Heart right ventricle (tissue), 16 donors: Measurements from ENCODE around the gene NAIP. TPM values are rescaled to one million over a fixed set of nuclear protein-coding genes. Genes with fewer than 3 reads are reported as not detected.
A peak's percentile ranks its signal among the peaks of the same experiment; 100 is the strongest.
"Not testable (repeated sequence)": the region's sequence is repeated elsewhere in the genome, so short reads cannot be mapped to it uniquely, and the experiment has no call there.

Experiments used
- ATAC-seq, 8 donors: fragments of 200-7000 bp; cut with Tn5 transposase; one replicate each; pipeline ENCODE4 v1.9.1; 2020; ENCODE audit warnings: mild to moderate bottlenecking in 8 of 8, moderate library complexity in 8 of 8, moderate number of reproducible peaks in 1 of 8
- DNase-seq, 2 donors: peaks; one replicate each; pipeline ENCODE4 v3.0.0-alpha.2; 2020
- H3K27ac ChIP-seq, 10 donors: fragments of 200-600 bp; sonication (generic) in 2 of 10; one replicate each; pipeline versions ENCODE4 v1.5.0 to v1.8.0; 2020 to 2022; ENCODE audit warnings: mild to moderate bottlenecking in 3 of 10
- H3K27me3 ChIP-seq, 7 donors: fragments of 200-600 bp; one replicate each; pipeline ENCODE4 v1.8.0; 2021 to 2022; ENCODE audit warnings: mild to moderate bottlenecking in 2 of 7
- H3K36me3 ChIP-seq, 9 donors: fragments of 200-600 bp; sonication (generic) in 1 of 9; one replicate each; pipeline versions ENCODE4 v1.5.0 to v1.8.0; 2020 to 2022; ENCODE audit warnings: mild to moderate bottlenecking in 2 of 9
- H3K4me1 ChIP-seq, 9 donors: fragments of 200-600 bp; sonication (generic) in 1 of 9; one replicate each; pipeline versions ENCODE4 v1.5.0 to v1.8.0; 2020 to 2022; ENCODE audit warnings: mild to moderate bottlenecking in 4 of 9
- H3K4me3 ChIP-seq, 10 donors: fragments of 200-600 bp; sonication (generic) in 2 of 10; one replicate each; pipeline versions ENCODE4 v1.5.0 to v1.8.0; 2020 to 2022; ENCODE audit warnings: mild to moderate bottlenecking in 7 of 10, moderate library complexity in 2 of 10
- H3K9me3 ChIP-seq, 11 donors: fragments of 200-600 bp in 10 of 11; sonication (generic) in 2 of 11; one replicate each; pipeline versions ENCODE4 v1.5.0 to v1.8.0; 2013 to 2022; ENCODE audit warnings: mild to moderate bottlenecking in 2 of 11, control low read depth in 1 of 11, moderate library complexity in 1 of 11
- WGBS, 2 donors: extraction: QIAGEN DNeasy Blood & Tissue Kit; methylation state at CpG; one replicate each; pipeline ENCODE4 v1.1.7; 2013; ENCODE audit warnings: inconsistent platforms in 1 of 2; 5-methylcytosine and 5-hydroxymethylcytosine counted together
- intact Hi-C, 10 donors: fragments of 100-400 bp; cut with DNase I; formaldehyde crosslinking; loops; one replicate each; pipeline versions ENCODE4 v1.11.1 to v1.14.2; 2022
- long read RNA-seq, 3 donors: library from polyadenylated mRNA; unstranded; transcript quantifications; one replicate each; pipeline ENCODE4 v2.0.0, GENCODE V29; 2020 to 2021
- polyA plus RNA-seq, 2 donors: library from polyadenylated mRNA; stranded (reverse); fragments of 200-250 nt; gene quantifications; one replicate each; pipeline ENCODE4 v1.2.3, GENCODE V29; 2013
- total RNA-seq, 10 donors: library from RNA; stranded (reverse); fragmentation: NEBNext Ultra II Directional in 3 of 10; extraction: Animal tissue kit (Norgen Biotek cat#: 25700) in 3 of 10; gene quantifications; one replicate each; pipeline versions ENCODE4 v1.2.1 to v1.2.4, GENCODE V29; 2021 to 2023
- donor health status: Arrhythmogenic right ventricular cardiomyopathy.
- donor health status: ischemic (EF 13 %, LVEDD 7.1; RV severe dilation, severe dysfunction).
- donor health status: healthy with polysubstance abuse.
- donor health status: DM: no; HTN: yes; CAD: no.
- donor health status: DM: no; HTN: no; CAD: no.
- donor health status: ischemic (EF 25% LVEDD 6.9; RV normal size, moderate dysfunction).
- donor health status: ischemic (EF 25% LVEDD 5.7; RV mildly dilated, moderate dysfunction).
- donor health status: healthy.
- donor health status: DM: yes; HTN: yes; CAD: no.
- donor health status: Ischemic cardiomyopathy.
- donor health status: ischemic (EF 35%, LVEDD 5.7; RV mildly dilated, moderate dysfunction).
- donor health status: nonischemic (EF 11% LVEDD 7.7; RV severe dilation, severe dysfunction).
- donor health status: DM: yes; HTN: yes; CAD: no.
- donor health status: PGD.
- donor health status: ischemic (EF 29% LVEDD 5.4; RV normal size, mild dysfunction).
- donor health status: nonischemic (EF 23%, LVEDD 6.1; RV moderate dilation, normal function).

The NAIP gene, protein sequence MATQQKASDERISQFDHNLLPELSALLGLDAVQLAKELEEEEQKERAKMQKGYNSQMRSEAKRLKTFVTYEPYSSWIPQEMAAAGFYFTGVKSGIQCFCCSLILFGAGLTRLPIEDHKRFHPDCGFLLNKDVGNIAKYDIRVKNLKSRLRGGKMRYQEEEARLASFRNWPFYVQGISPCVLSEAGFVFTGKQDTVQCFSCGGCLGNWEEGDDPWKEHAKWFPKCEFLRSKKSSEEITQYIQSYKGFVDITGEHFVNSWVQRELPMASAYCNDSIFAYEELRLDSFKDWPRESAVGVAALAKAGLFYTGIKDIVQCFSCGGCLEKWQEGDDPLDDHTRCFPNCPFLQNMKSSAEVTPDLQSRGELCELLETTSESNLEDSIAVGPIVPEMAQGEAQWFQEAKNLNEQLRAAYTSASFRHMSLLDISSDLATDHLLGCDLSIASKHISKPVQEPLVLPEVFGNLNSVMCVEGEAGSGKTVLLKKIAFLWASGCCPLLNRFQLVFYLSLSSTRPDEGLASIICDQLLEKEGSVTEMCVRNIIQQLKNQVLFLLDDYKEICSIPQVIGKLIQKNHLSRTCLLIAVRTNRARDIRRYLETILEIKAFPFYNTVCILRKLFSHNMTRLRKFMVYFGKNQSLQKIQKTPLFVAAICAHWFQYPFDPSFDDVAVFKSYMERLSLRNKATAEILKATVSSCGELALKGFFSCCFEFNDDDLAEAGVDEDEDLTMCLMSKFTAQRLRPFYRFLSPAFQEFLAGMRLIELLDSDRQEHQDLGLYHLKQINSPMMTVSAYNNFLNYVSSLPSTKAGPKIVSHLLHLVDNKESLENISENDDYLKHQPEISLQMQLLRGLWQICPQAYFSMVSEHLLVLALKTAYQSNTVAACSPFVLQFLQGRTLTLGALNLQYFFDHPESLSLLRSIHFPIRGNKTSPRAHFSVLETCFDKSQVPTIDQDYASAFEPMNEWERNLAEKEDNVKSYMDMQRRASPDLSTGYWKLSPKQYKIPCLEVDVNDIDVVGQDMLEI (N-terminal part only)
- 10 to 100 TPM in 1 of 10 donors, 1 to 10 TPM in 9; 3.0 to 24.4 (median 5.3) TPM for total RNA-seq
- polyA plus RNA-seq, result 1 to 10 TPM; 1.7 to 5.0 TPM
- long read RNA-seq, donor 1, partial matches to known transcripts, result 0 of 1 reads
- long read RNA-seq, donor 1, other reads (novel, unspliced or antisense), result 1 of 1 reads
- long read RNA-seq, donor 2, result 0 reads
- long read RNA-seq, donor 3, partial matches to known transcripts, result 2 of 3 reads
- long read RNA-seq, donor 3, other reads (novel, unspliced or antisense), result 1 of 3 reads

DNA sequence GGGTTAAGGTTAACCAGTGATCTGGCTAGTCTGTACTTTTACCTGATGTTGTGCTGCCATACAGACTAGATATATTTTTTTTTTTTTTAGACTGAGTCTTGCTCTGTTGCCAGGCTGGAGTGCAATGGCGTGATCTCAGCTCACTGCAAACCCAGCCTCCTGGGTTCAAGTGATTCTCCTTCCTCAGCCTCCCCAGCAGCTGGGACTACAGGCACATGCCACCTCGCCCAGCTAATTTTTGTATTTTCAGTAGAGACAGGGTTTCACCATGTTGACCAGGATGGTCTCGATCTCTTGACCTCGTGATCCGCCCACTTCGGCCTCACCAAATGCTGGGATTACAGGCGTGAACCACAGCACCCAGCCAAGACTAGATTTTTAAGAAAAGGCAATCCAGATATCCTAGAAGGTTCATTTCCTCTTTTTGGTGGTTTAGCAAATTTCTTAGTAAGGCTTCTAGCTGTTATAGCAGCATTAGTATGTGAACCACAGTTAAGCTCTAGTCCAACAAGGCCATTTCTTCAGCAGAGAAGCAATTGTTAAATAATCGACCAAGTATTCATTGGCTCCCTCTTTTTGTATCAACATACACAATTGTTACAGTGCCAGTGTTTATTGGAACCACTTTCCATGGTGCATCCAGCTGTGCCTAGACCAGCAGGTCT lies at the start of gene NAIP:
NAIP (minus strand) TSS at position 51 of the 665 bp plus-strand sequence. CDS start 12,424 bp downstream, outside the sequence.
- DNase-seq, ATAC-seq, H3K4me3 ChIP-seq, H3K4me1 ChIP-seq, intact Hi-C loops, H3K27ac ChIP-seq, H3K36me3 ChIP-seq, H3K9me3 ChIP-seq, H3K27me3 ChIP-seq: not testable (repeated sequence)
- no CpG with 5 or more reads among the region's 8 CpGs for WGBS, 2 donors

DNA sequence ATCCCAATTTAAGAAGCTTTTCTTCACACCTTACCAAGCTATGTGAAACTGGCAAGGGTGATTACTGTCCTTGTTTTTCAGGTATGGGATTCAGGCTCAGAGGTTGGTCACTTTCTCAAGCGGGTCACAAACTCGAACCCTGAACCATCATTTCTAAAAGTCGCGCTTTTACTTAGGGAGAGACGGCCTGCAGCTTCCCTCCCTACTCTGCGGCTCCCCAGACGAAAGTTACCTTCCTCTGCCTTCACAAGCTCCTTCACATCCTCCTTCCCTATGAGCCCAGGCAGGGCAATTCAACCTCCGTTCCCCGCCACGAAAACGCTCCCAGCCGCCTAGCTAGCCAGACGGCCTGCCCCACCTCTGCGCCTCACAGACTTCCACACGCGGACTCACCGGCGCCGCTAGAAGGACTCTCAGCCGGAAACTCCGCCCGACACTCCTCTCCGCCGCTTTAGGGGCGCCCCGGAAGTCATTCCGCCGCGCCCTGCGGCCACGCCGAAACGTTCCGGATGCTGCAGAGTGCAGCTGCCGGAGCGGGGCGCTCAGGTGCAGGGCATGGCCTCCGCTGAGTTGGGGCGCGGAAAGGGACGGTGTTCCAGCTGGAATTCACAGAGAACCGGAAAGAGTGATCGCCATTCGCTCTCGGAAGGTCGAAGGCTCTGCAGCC lies 42.3 kb upstream of the NAIP start, which contains the start of gene GTF2H2:
GTF2H2 (minus strand) TSS at position 415 of the 667 bp plus-strand sequence. CDS start 4,913 bp downstream, outside the sequence.
- H3K9me3 ChIP-seq, H3K27ac ChIP-seq, intact Hi-C loops, H3K27me3 ChIP-seq, DNase-seq, H3K36me3 ChIP-seq, H3K4me1 ChIP-seq, H3K4me3 ChIP-seq: not testable (repeated sequence)
- ATAC-seq, result peak; percentile 97 to 100 (median 99)
- no CpG with 5 or more reads among the region's 46 CpGs for WGBS, 2 donors

DNA sequence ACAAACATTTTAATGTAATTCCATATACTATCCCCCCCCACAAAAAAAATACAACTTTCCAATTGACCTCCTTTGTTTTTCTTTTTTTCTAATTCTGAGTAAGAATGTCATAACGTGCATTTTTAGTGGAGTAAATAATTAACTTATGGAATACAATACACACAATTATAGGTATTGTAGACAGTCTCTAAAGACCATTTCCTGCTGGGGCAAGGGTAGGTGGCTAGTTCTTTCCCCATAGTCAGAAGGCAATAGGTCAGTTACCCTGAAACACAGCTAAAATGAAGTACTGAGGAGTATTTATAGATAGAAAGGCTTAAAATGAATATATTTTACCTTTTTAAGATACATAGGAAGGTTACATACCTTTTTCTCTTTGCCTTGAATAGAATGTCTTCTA lies 36.2 kb upstream of the NAIP start:
- no CpG with 5 or more reads among the region's 1 CpG for WGBS, 2 donors
- H3K4me3 ChIP-seq, intact Hi-C loops, H3K9me3 ChIP-seq, DNase-seq, H3K27ac ChIP-seq, ATAC-seq, H3K27me3 ChIP-seq, H3K4me1 ChIP-seq, H3K36me3 ChIP-seq: not testable (repeated sequence)

DNA sequence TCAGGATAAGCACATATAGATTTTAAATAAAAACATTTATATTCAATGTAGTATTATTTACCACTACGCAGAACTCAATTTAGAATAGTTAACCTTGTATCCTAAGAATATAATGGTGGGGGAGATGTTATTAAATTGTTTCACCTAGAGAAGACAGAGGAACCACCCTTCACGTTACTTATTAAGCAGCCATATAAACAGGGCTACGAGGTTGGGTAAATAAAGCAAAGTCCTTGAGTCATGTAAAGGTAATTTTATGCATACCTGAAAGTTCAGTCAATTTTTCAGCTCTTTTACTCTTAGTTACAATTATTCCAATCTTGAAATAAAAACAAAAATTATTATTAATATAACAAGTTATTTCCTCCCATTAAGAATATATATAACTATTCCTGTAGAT lies 34.3 kb upstream of the NAIP start:
- H3K36me3 ChIP-seq, H3K27me3 ChIP-seq, H3K4me3 ChIP-seq, H3K9me3 ChIP-seq, H3K27ac ChIP-seq, H3K4me1 ChIP-seq, ATAC-seq, DNase-seq, intact Hi-C loops: not testable (repeated sequence)
- WGBS, 2 donors, result no CpG with 5 or more reads among the region's 3 CpGs

DNA sequence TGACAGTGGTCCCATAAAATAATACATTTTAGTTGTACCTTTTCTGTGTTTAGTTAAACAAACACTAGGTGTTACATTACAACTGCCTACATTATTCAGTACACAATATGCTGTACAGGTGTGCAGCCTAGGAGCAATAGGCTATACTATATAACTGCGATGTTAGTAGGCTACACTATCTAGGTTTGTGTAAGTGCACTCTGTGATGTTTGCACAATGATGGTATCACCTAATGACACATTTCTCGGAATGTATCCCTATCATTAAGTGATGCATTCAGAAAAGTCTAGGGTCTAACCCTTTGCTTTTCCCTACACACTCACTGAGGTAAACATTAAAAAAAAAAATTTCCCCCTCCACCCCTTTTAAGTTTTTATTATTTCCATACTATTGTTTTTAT lies 19.7 kb upstream of the NAIP start:
- DNase-seq, H3K4me3 ChIP-seq, H3K4me1 ChIP-seq, intact Hi-C loops, H3K9me3 ChIP-seq, H3K27me3 ChIP-seq, H3K27ac ChIP-seq, H3K36me3 ChIP-seq, ATAC-seq: not testable (repeated sequence)
- WGBS, 2 donors, result 95 to 100% methylated on average over 1 of the region's 2 CpGs

DNA sequence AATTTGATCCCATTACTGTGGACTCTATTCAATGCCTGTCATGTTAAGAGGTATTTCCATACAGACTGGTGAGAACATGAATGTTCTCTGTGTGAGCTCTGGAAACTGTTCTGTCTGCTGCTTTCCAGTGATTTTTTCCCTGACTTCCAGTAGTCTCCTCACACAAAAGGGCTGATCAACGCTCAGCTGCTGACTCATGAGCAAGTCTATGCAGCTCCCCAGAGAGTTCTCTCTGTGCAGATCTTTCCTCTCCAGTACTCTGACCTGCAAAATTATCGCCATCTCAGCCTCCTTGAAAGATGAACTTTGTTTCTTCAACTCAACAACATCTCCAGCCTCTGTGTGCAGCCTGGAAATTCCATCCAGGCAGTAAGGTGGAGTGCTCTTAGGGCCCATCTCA lies 19.0 kb upstream of the NAIP start:
- H3K36me3 ChIP-seq, H3K27ac ChIP-seq, ATAC-seq, H3K27me3 ChIP-seq, DNase-seq, H3K4me3 ChIP-seq, H3K4me1 ChIP-seq, intact Hi-C loops, H3K9me3 ChIP-seq: not testable (repeated sequence)
- no CpG with 5 or more reads among the region's 2 CpGs for WGBS, 2 donors

DNA sequence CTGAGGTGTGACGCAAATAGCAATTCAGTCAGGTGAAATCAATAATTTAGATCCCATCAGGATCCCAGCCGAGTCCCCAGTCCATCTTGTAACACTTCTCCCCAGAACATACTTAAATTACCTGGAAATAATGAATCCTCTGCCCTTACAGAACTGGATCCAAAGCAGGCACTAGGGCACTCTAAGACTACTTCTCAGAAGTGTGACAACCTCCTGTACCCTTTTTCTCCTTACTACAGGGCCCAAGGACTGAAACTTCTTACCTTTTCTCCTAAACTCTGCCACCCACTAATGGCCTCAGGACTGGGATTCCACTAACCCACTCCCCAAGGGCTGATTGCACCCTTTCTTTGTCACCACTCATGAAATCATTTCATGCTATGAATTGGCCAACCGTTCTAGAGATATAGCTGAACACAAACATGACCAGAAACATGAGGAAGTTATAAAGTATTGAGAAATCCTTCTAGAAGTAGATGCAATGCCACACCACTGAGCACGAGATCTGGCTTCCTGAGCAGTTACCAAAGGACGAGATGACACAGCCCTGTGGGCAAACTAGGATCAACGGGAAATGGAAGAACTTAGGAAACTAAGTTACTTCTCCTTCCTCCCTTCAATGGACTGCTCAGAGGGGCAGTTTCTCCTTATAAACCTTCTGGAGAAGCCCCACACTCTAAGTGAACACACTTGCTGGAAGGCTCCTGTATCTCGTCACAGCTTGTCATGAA lies 6.1 kb upstream of the NAIP start:
- H3K4me1 ChIP-seq, H3K4me3 ChIP-seq, H3K9me3 ChIP-seq, DNase-seq, H3K27ac ChIP-seq, H3K27me3 ChIP-seq, intact Hi-C loops, H3K36me3 ChIP-seq: not testable (repeated sequence)
- WGBS, 2 donors, result no CpG with 5 or more reads among the region's 7 CpGs
- ATAC-seq, result peak in 7 of 8 donors; percentile 34 to 87 (median 67)

DNA sequence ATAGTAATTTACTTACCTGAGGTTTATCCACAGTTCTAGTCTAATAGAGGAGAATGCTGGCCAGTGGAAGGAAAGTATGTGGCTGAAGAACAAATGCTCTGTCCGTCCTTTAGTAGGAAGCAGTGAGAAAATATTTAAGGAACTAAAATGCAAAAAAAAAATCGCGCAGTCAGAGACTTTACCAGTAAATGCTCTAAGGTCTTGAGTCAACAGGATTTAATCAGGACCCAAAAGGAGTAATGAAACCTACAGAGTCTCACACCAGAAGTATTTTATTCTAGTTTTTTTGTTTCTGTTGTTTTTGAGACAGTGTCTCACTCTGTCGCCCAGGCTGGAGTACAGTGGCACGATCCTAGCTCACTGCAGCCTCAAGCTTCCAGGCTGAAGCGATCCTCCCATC lies 4.5 kb downstream of the NAIP start:
- DNase-seq, intact Hi-C loops: not testable (repeated sequence)

DNA sequence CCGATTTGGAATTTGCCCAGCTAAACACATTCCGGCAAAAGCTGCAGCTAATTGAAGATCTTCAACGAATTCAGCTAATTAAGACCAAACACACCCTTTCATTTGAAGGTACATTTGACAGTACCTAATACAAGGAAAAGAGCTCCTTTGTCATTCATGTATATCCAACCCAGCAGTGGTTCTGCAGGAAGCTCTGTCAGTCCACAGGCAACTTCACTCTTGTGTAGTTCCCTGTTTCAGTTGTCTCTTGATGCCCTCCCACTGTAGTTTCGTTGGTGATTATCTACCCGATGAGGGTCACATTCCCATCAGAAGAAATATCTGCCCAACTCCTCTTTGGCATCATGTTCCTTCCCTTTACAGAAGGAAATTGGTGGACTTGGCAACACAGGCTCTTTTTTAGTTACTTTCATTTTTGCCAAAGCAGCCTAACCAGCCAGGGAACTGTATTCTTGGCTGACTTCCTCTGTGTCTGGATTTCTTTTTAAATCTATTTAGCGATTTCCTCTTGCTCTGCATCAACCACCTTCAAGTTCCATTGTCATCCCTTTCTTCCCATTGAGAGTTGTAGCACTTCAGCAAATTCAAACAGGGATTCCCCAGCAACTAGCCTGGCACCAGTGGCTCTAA lies 6.6 kb downstream of the NAIP start:
- H3K27ac ChIP-seq, intact Hi-C loops, H3K4me3 ChIP-seq, DNase-seq, H3K27me3 ChIP-seq, H3K9me3 ChIP-seq, H3K36me3 ChIP-seq: not testable (repeated sequence)
- H3K4me1 ChIP-seq, result peaks cover 0 to 12% (median 0%) of the 10 kb centered on the region in 9 donors
- WGBS, 2 donors, result no CpG with 5 or more reads among the region's 6 CpGs
- peak in 1 of 8 donors; percentile 48 for ATAC-seq

More for the DNA sequence above, 4.5 kb downstream of the NAIP start:
- not testable (repeated sequence) for H3K36me3 ChIP-seq, H3K9me3 ChIP-seq, H3K4me1 ChIP-seq, H3K4me3 ChIP-seq, H3K27ac ChIP-seq, H3K27me3 ChIP-seq
- ATAC-seq, result peak in 1 of 8 donors; percentile 34
- WGBS, 2 donors, result no CpG with 5 or more reads among the region's 6 CpGs
